SW480 (cell line): Measurements from ENCODE around the gene FOXJ3.

Experiments used
- DNase-seq: peaks from one replicate; pipeline ENCODE4 v3.0.0-alpha.2; 2016; ENCODE audit warnings: low spot score

Gene FOXJ3

DNA sequence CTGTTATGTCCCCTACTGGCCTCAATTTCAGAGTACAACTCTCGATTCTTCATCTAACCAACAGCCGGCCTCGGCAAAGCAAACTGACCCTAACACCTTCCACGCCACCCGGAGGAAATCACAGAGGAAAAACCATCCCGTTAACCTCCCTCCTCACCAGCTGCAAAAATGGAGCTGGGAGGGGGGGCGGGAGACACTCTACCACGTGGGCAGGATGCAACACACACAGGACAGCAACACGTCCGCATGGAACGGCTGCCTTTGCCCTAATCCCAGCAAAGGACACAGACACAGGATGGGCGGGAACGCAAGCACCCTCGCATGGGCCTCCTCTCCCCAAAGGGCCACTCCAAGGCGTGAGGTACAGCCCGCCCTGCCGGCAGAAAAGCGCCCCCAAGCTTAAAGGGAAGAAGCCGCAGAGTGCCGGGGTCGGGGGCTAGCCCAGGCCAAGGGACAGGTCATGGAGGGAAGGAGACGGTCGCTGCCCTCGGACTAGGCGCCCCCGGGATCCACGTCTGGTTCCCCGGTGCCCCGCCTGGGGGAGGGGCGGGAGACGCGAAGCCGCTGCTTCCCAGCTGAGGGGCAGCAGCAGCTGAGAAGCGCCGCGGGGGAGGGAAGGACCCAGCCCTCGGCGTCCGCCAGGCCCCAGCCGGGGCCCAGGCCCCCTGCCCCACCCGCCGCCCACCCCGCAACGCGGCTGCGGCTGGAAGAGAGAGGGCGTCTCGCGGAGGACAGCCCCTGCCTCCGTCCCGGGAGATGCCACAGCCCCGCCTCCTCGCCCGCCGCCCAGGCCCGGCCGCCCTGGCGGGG lies 590 bp downstream of the FOXJ3 start:
- DNase-seq, result peak; percentile 84

- DNase-seq, result no peak
Observed at GRCh38 chr1:42333662-42334239, 1.3 kb downstream of the FOXJ3 start.

DNA sequence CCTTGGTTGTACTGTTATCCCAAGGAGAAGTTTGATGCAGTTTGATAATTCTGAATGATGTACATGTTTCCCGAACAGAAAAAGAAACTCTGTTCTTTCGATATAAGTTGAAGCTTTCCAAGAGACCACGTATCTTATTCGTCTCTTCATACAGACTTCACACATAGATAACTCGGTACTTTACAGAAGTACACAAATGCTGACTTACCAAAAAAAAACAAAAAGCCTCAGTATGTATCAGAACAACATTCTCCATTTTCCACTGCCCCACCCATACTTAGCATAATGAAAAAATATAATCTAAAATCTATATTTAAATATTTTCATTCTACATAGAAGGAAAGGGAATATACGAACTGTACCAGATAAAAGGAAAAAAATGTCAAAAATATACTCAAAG lies 2.2 kb downstream of the FOXJ3 start:
- DNase-seq, result no peak

DNA sequence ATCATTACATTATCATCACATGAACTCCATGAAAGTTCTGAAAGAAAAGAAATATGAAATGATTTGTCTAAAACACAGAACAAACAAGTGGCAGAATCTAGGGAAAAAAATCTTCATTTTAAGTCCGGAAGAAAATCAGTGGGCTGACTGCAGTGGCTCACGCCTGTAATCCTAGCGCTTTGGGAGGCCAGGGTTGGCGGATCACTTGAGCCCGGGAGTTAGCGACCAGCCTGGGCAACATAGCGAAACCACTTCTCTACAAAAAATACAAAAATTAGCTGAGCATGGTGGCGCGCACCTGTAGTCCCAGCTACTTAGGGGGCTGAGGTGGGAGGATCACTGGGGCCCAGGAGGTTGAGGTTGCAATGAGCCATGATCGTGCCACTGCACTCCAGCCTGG lies 4.8 kb downstream of the FOXJ3 start:
- DNase-seq, result no peak

- DNase-seq, result no peak
Observed at GRCh38 chr1:42328916-42329496, 6.0 kb downstream of the FOXJ3 start.

- no peak for DNase-seq
Observed at GRCh38 chr1:42328047-42328625, 6.9 kb downstream of the FOXJ3 start.

DNA sequence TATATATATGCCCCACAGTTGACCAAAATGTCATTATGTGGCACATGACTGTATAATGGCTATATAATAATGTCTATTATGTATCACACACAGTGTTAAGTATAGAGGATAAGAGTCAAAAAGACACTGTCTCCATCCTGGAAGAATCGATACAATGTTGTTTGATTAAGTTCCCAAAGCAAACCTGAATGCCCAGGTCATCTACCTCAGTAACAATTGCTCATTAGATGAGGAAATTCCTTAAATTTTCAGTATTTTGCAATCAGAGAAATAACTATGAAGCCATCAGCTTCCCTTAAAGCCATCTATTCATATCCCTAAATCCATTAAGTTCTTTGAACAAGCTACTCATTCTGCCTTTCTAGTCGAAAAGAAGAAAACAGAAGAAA lies 10.0 kb downstream of the FOXJ3 start:
- DNase-seq, result no peak

DNA sequence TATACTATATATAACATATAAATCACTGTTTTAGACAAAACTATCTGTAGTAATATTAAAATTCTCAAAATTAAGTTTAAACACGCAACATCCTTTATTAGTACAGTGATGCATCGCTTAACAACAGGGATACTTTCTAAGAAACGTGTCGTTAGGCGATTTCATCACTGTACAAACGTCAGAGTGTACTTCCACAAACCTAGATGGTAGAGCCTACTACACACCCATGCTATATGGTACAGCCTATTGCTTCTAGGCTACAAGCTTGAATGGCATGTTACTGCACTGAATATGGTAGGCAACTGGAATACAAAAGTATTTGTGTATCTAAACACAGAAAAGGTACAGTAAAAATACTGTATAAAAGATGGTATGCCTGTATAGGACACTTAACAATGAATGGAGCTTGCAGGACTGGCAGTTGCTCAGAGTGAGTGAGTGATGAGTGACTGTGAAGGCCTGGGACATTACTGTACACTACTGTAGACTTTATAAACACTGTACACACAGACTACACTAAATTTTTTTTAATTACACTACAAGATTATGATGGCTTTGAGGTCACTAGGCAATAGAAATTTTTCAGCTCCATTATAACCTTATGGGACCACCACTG lies 10.5 kb downstream of the FOXJ3 start:
- DNase-seq, result no peak

- DNase-seq, result no peak
Observed at GRCh38 chr1:42323551-42323950, 11.5 kb downstream of the FOXJ3 start.

DNA sequence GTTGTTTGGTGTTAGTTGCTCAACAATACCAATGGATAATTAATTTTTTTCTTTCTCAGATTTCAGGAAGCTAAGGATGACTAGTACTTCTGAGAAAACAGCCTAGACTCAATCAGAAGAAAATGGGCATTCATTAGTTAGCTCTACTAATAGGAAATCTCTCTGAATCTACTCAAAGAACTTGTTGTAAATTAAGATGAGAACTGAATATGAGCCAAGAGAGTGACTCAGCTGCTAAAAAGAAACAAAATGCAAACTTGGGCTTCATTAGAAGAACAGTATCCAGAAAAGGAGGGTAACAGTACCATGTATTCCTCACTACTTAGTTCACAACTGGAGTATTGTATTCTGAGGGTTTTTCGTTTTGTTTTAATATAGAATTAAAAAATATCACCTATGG lies 12.5 kb downstream of the FOXJ3 start:
- no peak for DNase-seq

- no peak for DNase-seq
Observed at GRCh38 chr1:42321731-42322130, 13.3 kb downstream of the FOXJ3 start.

DNA sequence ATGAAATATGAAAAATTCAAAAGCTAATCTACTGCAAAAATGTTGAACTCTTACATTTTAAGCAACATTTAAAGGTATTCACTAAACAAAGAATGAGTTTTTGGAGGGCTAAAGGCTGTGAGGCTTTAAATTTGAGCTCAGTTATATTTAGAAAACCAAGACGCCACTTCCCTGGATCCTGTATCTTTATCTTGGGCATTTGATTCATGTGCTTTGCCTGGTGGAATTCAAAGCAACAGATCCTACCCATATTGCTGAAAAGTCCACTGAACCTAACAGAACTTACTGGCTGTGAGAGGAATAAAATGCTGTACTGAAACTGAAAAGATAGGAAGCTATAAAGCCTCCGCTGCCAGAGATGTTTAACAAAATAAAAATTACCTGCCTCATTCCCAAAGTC lies 14.3 kb downstream of the FOXJ3 start:
- no peak for DNase-seq

GRCh38 chr1:42319871-42320484 lies 15.1 kb downstream of the FOXJ3 start:
- DNase-seq, result no peak

- DNase-seq, result no peak
Observed at GRCh38 chr1:42319128-42319851, 15.7 kb downstream of the FOXJ3 start.

GRCh38 chr1:42318601-42319000 lies 16.4 kb downstream of the FOXJ3 start:
- DNase-seq, result no peak

DNA sequence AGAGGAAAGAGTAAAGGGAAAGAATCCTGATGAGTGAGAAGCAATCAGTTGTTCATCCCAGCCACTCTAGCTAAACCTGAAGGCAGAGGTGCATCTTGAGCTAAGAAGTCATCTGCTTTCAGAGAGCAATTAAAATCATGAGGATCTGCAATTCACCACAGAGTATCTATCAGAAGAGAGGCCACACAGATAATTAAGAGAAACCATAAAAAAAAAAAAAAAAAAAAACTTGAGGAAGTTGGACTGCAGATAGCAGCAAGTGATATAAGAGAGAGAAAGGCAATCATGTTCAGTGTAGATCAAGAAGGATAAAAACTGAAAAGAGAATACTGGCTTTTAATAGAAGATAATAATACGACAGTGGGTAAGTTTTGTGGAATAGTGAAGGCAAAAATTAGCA lies 17.7 kb downstream of the FOXJ3 start:
- DNase-seq, result no peak

- DNase-seq, result no peak
Observed at GRCh38 chr1:42316292-42316691, 18.7 kb downstream of the FOXJ3 start.

- no peak for DNase-seq
Observed at GRCh38 chr1:42315500-42315899, 19.5 kb downstream of the FOXJ3 start.

GRCh38 chr1:42313970-42314369 lies 21.1 kb downstream of the FOXJ3 start:
- DNase-seq, result no peak

- DNase-seq, result no peak
Observed at GRCh38 chr1:42312576-42313212, 22.3 kb downstream of the FOXJ3 start.

GRCh38 chr1:42311897-42312296 lies 23.1 kb downstream of the FOXJ3 start:
- DNase-seq, result no peak
